Right hindlimb (tissue), 1 donor: ENCODE results near the gene STIL.
"Not testable (repeated sequence)": the region's sequence is repeated elsewhere in the genome, so short reads cannot be mapped to it uniquely, and the experiment has no call there.

Experiments used
- DNase-seq: peaks from one replicate; pipeline ENCODE4 v3.0.0-alpha.2; 2018

Gene STIL

DNA sequence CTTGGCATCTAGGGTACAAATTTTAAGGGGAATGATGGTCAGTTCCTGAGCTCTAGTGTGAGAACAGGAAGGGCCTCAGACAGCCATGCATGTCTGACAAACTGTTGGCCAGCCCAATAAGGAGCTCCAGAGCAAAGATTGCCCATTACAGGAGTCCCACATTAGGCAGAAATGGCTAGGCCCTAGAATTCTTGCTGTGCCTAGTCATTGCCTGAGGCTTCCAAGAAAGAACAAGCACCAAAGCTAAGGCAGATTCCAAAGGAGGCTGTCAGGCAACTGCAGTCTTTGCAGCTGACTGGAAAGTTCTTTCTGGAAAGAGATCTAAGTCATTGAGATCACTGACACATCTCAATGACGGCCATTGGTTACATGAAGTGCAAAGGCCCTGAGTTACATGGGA, 3.9 kb upstream of the STIL start:
- no peak for DNase-seq

- no peak for DNase-seq
Measured at GRCh38 chr1:47309427-47309826, 4.5 kb downstream of the STIL start.

DNA sequence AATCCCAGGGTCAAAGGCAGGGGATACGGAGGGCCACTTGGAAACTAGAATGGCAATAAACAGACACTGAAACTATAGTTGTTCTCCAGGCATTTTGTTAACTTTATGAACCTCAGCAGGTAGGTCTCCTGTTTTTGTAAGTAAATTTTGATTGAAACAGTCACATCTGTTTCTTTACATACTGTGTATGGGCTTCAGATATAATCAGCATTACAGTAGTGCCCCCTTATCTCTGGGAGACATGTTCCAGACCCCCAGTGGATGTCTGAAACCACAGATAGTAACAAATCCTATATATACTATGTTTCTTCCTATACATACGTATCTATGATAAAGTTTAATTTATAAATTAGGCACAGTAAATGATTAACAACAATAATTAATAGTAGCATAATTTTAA, 11.5 kb downstream of the STIL start:
- DNase-seq: no peak

DNA sequence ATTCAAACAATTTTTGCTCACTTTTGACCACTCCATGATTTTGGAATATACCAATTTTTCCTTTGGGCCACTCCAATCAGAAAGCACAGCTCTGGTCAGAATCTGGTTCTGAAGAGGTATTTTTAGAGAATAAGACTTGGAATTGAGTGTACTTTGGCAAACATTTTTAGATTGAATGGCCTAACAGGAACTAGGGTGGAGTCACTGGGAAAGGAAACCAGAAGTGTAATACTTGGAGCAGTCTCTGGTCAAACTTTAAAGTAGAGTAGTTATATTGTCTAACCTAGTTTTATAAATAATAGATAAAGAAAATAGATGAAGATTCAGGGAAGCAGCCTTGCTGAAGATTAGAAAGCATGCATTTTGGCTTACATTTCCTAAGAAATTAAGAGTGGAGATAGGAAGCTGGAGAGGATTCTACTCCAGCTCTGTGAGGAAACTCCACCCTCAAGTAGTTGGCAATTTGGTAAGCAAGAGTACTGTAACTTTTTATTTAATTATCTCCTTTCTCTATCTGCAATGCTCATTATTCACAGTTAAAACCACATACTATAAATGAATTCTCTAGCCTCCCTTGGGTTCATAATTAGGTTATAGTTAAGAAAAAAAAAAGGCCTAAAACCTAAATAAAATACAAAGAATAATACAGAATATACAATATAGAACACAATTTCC, 15.8 kb downstream of the STIL start:
- DNase-seq: no peak

- DNase-seq: no peak
Measured at GRCh38 chr1:47295579-47295978, 18.4 kb downstream of the STIL start.

DNA sequence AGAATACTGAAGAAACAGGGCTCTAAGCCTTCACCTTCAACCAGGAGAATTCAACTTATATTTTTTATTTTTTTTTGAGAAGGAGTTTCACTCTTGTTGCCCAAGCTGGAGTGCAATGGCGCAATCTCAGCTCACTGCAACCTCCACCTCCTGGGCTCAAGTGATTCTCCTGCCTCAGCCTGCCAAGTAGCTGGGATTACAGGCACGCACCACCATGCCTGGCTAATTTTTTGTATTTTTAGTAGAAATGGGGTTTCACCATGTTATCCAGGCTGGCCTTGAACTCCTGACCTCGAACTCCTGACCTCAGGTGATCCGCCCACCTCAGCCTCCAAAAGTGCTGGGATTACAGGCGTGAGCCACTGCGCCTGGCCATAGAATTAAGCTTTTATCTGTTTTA, 19.1 kb downstream of the STIL start:
- not testable (repeated sequence) for DNase-seq

GRCh38 chr1:47288116-47288515, 25.8 kb downstream of the STIL start:
- not testable (repeated sequence) for DNase-seq

GRCh38 chr1:47280142-47280541, 33.8 kb downstream of the STIL start:
- DNase-seq: no peak

- DNase-seq: no peak
Measured at GRCh38 chr1:47276850-47277249, 37.1 kb downstream of the STIL start.

GRCh38 chr1:47275811-47276210, 38.1 kb downstream of the STIL start:
- not testable (repeated sequence) for DNase-seq

DNA sequence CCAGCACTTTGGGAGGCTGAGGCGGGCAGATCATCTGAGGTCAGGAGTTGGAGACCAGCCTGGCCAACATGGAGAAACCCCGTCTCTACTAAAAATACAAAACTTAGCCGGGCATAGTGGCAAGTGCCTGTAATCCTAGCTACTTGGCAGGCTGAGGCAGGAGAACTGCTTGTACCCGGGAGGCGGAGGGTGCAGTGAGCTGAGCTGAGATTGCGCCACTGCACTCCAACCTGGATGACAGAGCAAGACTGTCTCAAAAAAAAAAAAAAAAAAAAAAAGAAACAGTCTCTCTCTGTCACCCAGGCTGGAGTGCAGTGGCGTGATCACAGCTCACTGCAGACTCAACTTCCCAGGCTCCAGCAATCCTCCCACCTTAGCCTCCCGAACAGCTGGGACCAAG, 48.4 kb downstream of the STIL start:
- not testable (repeated sequence) for DNase-seq

- no peak for DNase-seq
Measured at GRCh38 chr1:47262787-47263413, 51.0 kb downstream of the STIL start.

GRCh38 chr1:47257224-47257623, 56.7 kb downstream of the STIL start:
- DNase-seq: no peak

- DNase-seq: no peak
Measured at GRCh38 chr1:47252795-47253194, 61.2 kb downstream of the STIL start.

DNA sequence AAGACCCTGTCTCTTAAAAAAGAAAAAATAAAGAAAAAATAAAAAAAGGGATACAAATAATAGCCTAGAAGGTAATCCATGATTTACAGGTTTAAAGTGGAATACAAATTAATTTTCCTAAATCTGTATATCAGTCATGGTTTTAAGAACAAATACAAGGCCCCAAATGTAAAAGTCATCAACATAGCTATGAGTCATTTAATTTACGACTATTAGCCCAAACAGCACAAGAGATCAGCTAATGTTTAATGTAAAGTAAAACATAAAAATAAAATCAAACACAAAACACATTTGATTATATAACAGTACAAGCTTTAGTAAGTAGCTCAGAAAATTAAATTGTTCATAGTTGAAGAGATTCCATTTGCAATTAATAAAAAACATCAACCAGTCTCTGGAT, 61.6 kb downstream of the STIL start:
- no peak for DNase-seq

GRCh38 chr1:47249755-47250154, 64.2 kb downstream of the STIL start:
- no peak for DNase-seq

GRCh38 chr1:47244339-47244862, 69.5 kb downstream of the STIL start:
- DNase-seq: no peak

- no peak for DNase-seq
Measured at GRCh38 chr1:47243910-47244309, 70.0 kb downstream of the STIL start.

DNA sequence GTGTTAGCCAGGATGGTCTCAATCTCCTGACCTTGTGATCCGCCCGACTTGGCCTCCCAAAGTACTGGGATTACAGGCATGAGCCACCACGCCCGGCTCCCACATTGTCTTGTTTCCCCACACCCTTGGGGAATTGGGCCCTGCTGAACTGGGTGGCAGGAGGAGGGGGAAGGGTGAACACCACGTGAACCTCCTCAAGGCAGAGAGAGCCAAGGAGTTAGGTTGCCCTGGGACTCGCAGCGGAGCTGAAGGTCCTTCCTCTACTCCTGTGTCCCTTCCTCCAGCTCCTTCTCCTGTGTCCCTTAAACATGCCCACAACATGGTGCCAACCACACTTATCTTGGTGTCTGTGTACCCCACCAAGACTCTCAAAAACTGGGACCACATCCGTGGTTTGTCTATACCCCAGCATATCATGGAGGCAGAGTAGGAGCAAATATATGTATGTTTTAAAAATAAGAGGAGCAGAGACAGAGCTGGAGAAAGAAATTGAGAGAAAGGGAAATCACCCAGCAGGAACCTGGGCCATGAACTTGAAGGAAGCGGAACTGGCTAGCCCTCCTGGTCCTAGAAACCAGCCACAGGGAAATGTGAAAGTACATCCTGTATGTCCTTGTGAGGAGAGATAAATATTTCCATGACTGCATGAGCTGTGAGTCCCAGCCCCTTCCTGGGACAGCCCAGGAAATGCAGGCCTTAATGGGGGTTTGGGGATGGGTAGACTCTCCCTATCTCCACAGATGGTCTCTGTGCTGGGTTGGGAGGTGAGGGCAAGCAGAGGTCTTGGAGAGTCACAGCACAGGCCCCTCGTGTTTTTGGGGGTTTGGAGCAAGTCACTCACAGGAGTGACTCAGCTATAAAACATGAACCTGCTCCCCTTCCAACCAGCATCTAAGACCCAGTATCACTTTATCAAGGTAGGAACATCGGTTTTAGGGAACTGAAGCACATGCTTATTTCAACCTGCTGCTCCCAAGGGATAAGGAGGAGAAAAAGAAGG, 72.5 kb downstream of the STIL start:
- no peak for DNase-seq

DNA sequence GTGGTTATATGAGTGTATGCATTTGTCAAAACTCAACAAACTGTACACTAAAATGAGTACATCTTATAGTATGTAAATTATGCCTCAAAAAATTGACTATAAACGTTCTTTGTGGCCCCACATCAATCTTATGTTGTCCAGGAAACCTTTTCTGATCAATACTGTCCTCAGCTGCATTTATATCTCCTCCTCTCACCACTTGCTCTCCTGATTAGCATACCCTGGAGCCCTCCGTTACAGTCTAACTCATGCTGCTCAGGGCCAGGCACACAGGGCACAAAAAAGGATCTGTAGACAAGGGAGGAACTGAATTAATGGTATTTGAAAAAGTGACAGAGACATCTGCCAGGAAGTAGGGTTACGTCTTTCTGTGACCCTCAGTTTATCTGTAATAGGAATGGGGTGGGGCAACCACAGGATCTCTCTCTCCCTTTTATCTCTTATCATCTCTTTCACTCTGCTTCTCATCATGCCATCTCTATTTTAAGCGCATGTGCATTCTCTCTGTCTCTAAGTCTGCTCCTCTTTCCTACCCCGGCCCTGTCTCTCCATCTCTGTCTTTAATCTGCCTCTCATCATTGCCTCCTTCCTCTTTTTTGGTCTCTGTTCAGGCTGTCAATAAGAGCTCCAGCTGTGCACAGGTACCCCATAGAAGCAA, 74.9 kb downstream of the STIL start:
- no peak for DNase-seq

DNA sequence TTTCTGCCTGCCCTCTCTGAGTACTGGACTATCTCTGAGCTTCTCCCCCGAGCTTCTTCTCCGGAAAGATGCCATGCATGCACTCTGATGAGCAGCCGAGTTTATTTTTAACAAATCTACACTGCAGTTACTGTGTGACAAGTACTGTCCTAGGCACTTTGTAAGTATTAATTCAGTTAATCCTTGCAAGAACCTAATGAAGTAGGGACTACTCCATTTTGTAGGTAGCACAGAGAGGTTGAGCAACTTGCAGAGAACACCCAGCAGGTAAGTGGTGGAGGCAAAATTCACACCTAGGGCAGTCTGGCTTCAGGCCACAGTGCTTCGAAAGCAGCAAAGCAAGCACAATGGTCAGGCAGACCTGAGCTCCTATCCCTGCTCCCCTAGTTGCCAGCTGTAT, 78.1 kb downstream of the STIL start:
- no peak for DNase-seq

- DNase-seq: peak; percentile 53
Measured at GRCh38 chr1:47235241-47235681, 78.7 kb downstream of the STIL start.

DNA sequence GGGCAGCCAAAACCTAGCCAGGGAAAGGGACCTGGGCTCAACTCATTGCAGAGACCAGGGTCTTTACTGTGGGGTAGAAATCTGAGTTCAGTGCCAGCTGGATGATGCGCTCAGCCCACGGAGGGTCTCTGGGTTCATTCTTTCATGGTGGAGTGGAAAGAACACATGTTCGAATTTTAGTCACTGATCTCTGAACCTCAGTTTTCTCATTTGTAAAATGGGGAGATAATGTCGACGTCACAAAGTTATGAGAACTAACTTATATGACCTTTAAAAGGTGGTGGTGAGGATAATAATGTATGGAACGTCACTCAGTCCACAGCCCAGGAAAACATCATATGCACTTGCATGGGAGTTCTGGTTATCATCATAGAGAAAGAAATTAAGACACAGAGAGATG, 80.8 kb downstream of the STIL start:
- no peak for DNase-seq
